Stimulated activated CD8-positive, alpha-beta memory T cell treated with anti-CD3 and anti-CD28 coated beads, Interleukin-2, amount 100 ng/mL, for 1 hour (primary cell): Measurements from ENCODE around the gene SLC35B2.
A peak's percentile ranks its signal among the peaks of the same experiment; 100 is the strongest.

Source experiments
- DNase-seq, 2 donors: peaks; one replicate each; pipeline ENCODE4 v3.0.0-alpha.2; 2020; ENCODE audit warnings: low read depth in 2 of 2

Gene SLC35B2

DNA sequence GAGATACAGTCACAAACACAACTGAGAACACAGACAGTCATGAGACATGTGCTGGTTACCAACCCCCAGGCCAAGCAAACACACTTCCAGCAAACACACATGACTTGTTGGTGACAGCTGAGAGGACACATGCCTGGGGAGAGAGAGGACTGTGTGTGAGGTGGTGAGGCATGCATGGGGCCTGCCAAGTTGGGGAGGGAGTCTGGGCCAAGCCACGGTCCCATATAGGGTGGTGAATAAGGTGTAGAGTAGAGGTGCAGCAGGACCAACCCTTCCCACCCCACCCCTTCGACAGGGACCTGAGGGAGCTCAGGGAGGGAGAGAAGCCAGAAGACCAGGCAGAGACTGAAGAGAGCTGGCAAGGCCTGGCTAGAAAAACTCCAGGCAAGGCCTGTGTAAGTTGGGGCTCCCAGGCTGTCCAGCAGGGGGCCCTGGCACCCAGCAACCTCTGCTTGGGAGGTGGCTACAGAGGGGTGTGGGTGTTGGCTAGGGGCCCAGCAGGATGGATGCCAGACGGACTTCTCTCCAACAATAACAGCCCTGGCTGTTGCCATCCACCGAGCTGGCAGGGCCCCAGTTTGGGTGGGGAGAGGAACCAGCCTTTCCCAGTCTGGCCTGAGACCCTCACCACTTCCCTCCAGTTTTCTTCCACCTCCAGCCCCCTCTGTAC is 35.9 kb downstream of the SLC35B2 start:
- peak; percentile 35 to 50 for DNase-seq

DNA sequence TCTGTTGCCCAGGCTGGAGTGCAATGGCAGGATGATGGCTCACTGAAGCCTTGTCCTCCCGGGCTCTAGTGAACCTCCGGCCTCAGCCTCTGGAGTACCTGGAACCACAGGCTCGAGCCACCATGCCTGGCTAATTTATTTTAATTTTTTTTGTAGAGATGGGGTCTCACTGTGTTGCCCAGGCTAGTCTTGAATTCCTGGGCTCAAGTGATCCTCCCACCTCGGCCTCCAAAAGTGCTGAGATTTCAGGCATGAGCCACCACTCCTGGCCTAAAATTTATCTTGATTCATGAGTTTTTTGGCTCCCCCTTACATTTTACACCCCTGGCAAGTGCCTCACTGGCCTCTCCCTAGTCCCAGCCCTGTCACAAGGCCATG is 36.4 kb downstream of the SLC35B2 start:
- no peak for DNase-seq

DNA sequence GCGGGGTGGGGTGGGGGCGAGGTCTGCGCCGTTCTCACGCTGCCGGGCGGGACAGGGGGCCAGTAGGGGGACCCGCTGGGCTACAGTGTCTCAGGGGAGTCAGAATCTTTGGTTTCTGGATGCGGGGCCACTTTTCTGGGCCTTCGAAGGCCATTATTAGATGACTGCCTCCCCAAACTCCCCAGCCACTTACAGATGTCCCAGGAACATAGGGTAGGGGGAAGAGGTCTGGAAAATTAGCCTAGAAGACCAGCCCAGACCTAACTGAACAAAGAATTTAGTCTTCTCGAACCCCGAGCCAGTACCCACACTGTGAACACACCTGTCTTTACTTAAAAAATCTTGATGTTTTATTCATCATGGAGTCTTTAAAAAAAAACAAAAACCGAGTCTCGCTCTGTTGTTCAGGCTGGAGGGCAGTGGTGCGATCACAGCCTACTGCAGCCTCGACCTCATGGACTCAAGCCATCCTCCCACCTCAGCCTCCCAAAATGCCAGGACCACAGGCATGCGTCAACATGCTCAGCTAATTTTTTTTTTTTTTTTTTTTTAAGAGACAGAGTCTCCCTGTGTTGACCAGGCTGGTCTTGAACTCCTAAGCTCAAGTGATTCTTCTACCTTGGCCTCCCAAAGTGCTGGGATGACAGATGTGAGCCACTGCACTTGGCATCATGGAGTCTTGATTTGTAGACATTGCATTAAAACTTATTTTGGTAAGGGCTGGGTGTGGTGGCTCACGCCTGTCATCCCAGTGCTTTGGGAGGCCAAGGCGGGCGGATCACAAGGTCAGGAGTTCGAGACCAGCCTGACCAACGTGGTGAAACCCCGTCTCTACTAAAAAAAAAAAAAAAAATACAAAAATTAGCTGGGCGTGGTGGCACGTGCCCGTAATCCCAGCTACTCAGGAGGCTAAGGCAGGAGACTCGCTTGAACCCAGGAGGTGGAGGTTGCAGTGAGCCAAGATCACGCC is 37.2 kb downstream of the SLC35B2 start:
- DNase-seq = no peak

GRCh38 chr6:44219053-44219814 is 38.1 kb downstream of the SLC35B2 start:
- DNase-seq = no peak

DNA sequence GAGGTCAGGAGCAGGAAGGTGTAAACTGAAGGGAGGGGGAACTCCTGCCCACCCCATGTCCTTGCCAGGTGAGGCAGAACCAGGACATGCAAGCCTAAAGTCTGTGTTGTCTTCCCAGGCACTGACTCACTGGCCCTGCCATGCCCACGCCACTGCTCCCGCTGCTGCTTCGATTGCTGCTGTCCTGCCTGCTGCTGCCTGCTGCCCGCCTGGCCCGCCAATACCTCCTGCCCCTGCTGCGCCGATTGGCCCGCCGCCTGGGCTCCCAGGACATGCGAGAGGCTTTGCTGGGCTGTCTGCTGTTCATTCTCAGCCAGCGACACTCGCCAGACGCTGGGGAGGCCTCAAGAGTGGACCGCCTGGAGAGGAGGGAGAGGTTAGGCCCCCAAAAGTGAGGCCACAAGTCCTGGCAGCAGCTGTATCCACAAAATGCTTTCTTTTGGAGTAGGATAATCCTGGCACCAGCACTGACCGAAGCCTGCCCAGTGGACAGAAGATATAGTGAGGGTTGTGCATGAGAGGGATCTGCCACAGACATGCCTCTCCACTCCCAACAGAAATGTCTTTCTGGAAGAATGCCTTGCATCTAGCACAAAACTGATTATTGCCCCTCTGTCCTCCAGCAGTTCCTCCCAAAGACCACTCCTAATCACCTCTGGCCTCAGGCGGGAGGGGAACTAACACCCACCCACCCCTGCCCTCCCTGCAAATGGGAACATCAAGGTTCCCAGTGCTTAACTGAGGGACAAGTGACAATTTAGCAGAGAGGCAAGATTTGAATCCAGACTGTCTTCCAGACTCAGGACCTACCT is 39.8 kb downstream of the SLC35B2 start:
- no peak for DNase-seq

- no peak for DNase-seq
Measured at GRCh38 chr6:44216677-44217331, 40.5 kb downstream of the SLC35B2 start, which contains the start of gene MYMX. MYMX (plus strand) TSS chr6:44216926; CDS start chr6:44217472, 546 bp downstream.

DNA sequence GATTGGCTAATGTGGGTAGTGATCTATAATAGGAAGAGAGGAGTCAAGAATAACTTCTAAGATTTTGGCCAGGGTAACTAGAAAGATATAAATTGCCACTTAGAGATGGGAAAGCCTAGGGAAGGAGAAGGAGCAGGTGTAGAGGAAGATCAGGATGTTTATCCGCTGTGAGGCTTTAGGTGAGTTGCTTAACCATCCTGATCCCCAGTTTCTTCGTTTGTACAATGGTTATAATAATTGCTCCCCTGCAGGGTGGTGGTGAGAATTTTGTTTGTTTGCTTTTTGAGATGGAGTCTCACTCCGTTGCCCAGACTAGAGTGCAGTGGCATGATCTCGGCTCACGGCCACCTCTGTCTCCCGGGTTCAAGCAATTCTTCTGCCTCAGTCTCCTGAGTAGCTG is 43.0 kb downstream of the SLC35B2 start:
- DNase-seq = no peak

GRCh38 chr6:44211284-44211683 is 46.0 kb downstream of the SLC35B2 start:
- DNase-seq = no peak

DNA sequence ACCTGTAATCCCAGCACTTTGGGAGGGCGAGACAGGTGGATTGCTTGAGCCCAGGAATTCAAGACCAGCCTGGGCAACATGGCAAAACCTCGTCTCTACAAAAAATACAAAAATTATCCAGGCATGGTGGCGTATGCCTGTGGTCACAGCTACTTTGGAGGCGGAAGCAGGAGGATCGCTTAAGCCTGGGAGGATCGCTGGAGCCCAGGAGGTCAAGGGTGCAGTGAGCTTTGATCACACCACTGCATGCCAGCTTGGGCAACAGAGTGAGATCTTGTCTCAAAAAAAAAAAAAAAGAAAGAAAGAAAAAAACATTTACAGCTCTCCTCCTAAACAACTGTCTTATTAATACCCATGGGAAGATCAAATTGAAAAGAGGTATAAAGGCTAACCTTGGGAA is 49.4 kb downstream of the SLC35B2 start:
- no peak for DNase-seq
